ENCODE data around the gene API5.

API5 gene

DNA sequence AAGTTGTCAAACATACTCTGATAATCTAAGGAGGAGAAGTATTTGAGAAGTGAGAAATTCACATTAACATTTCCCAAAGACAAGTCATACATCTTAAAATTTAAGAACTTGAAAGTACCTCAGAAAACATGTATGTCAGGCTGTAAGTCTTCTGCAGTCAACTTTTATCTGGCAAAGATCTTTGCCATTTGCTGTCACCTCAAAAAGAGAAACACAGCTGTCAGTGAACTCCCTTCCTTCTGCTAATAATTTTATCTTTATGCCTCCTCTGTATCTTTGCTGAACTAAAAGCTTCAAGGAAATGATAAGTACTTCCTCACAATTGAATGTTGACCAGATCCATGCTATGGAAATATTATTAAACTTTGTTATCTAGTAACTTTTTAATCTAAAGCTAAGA lies 65.6 kb downstream of the API5 start:
- TF ChIP-seq, protein P1, sequence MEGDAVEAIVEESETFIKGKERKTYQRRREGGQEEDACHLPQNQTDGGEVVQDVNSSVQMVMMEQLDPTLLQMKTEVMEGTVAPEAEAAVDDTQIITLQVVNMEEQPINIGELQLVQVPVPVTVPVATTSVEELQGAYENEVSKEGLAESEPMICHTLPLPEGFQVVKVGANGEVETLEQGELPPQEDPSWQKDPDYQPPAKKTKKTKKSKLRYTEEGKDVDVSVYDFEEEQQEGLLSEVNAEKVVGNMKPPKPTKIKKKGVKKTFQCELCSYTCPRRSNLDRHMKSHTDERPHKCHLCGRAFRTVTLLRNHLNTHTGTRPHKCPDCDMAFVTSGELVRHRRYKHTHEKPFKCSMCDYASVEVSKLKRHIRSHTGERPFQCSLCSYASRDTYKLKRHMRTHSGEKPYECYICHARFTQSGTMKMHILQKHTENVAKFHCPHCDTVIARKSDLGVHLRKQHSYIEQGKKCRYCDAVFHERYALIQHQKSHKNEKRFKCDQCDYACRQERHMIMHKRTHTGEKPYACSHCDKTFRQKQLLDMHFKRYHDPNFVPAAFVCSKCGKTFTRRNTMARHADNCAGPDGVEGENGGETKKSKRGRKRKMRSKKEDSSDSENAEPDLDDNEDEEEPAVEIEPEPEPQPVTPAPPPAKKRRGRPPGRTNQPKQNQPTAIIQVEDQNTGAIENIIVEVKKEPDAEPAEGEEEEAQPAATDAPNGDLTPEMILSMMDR (IDR thresholded peaks at IDR 0.05; ENCODE audit: insufficient read depth, low read depth, low read length, missing control alignments): no peak
- H3K4me3 ChIP-seq (ENCODE audit: low read depth, low read length): no peak overlapping the region

DNA sequence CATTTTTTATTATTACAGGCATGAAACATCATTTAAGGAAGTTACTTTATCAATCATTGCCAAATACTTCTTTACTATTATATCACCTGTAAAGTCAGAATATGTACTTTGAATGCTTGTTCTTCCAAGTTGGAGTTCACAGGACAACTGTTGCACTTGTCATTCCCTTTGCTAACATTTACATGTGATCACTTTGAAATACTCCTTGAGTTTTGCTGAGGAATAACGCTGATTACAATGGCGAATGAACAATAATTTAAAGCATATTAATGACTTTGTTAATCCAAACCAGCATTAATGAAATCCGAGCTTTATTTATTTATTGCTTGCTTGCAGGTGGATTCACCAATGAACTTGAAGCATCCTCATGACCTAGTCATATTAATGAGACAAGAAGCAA lies 67.1 kb downstream of the API5 start:
- DNase-seq (ENCODE audit: low read depth): no peak
- TF ChIP-seq, protein P1 (IDR thresholded peaks at IDR 0.05; ENCODE audit: insufficient read depth, low read depth, low read length, missing control alignments): no peak
- no peak overlapping the region for H3K4me3 ChIP-seq (ENCODE audit: low read depth, low read length)

More for the DNA sequence above, 65.6 kb downstream of the API5 start:
- no peak for DNase-seq (ENCODE audit: low read depth)

DNA sequence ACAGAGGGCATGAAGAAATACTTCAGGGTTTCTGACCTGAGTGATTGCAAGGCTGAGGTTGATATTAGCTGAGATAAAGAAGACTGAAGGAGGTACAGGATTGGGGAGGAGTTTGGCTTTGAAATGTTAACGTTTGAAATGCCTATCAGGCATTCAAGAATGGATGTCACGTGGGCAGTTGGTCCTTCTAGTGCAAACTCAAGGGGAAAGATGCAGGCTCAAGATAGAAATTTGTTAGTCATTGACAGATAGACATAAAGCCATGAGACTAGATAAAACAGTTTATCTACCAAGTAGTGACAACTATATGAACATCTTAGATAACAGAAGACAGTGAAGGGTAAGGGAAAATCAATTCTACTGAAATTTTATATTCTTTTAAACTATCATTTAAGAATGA lies 70.0 kb downstream of the API5 start:
- no peak overlapping the region for H3K4me3 ChIP-seq (ENCODE audit: low read depth, low read length)
- TF ChIP-seq, protein P1 (IDR thresholded peaks at IDR 0.05; ENCODE audit: insufficient read depth, low read depth, low read length, missing control alignments): no peak
- no peak for DNase-seq (ENCODE audit: low read depth)

DNA sequence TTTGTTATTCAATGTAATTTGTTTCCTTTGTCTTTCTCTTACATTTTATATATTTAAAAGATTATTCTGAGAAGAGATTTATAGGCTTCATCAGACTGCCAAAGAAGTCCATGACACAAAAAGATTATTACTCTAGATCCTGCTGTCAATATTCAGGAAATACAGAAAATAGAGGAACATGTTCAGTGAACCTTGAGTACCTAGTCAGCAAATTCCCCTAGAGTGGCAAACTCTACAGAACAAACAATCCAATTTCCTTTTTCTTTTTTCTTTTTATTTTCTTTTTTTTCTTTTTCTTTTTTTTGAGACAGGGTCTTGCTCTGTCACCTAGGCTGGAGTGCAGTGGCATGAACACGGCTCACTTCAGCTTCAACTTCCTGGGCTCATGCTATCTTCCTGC lies 70.8 kb downstream of the API5 start:
- H3K4me3 ChIP-seq (ENCODE audit: low read depth, low read length): no peak overlapping the region
- DNase-seq (ENCODE audit: low read depth): no peak
- TF ChIP-seq, protein P1 (IDR thresholded peaks at IDR 0.05; ENCODE audit: insufficient read depth, low read depth, low read length, missing control alignments): no peak

DNA sequence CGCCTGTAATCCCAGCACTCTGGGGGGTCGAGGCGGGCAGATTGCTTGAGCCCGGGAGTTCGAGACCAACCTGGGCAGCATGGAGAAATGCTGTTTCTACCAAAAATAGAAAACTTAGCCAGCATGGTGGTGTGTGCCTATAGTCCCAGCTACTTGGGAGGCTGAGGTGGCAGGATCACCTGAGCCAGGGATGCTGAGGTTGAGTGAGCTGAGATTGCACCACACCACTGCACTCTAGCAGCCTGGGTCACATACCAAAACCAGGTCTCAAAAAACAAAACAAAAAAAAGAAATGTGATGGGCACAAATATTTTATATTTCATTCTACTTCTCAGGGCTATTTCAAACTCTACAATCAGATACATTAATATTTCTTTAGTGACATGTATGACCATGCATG lies 72.6 kb downstream of the API5 start:
- H3K4me3 ChIP-seq (ENCODE audit: low read depth, low read length): no peak overlapping the region
- no peak for DNase-seq (ENCODE audit: low read depth)
- TF ChIP-seq, protein P1 (IDR thresholded peaks at IDR 0.05; ENCODE audit: insufficient read depth, low read depth, low read length, missing control alignments): no peak

DNA sequence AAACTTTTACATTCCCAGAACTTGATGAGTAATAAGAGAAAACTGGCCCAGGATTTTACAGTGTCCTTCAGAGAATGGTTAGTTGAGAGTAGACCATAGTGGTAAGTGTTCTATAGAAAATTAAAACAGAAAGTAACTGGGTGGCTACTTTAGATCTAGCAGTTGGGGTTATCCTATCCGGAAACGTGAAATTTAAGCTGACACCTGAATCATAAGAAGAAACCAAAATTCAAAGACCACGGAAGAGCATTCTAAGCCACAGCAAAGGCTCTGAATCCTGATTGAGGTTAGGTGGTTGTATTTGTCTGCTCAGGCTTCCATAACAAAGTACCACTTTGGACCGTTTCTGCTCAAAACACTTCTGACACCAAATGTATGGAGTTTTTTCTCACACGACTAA lies 80.9 kb downstream of the API5 start:
- TF ChIP-seq, protein P1 (IDR thresholded peaks at IDR 0.05; ENCODE audit: insufficient read depth, low read depth, low read length, missing control alignments): no peak
- H3K4me3 ChIP-seq (ENCODE audit: low read depth, low read length): no peak overlapping the region
- DNase-seq (ENCODE audit: low read depth): no peak

DNA sequence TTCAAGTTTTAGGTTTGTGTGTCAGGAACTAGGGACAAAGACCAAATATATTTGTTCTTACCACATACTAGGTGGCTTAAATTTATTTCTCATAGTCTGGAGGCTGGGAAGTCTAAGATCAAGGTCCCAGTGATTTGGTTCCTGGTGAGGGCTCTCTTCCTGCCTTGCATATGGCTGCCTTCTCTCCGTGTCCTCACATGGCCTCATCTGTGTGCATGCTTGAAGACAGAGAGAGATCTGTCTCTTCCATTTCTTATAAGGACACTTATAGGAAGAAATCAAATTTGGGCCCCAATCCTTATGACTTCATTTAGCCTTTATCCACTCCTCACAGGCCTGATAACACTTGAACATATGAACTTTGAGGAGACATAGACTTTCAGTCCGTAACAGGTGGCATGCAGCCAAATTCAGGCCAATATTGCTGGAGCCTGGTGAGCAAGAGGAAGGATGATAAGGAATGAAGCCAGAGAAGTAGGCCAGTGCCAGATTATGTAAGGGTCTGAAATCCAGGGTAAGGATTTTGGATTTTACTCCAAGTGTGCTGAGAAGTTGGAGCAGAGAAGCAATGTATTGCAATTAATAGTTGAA lies 82.1 kb downstream of the API5 start:
- H3K4me3 ChIP-seq (ENCODE audit: low read depth, low read length): no peak overlapping the region
- DNase-seq (ENCODE audit: low read depth): no peak
- TF ChIP-seq, protein P1 (IDR thresholded peaks at IDR 0.05; ENCODE audit: insufficient read depth, low read depth, low read length, missing control alignments): no peak

Measured in GM12865 (cell line).